ENCODE measurements around the gene POU6F2.

DNA sequence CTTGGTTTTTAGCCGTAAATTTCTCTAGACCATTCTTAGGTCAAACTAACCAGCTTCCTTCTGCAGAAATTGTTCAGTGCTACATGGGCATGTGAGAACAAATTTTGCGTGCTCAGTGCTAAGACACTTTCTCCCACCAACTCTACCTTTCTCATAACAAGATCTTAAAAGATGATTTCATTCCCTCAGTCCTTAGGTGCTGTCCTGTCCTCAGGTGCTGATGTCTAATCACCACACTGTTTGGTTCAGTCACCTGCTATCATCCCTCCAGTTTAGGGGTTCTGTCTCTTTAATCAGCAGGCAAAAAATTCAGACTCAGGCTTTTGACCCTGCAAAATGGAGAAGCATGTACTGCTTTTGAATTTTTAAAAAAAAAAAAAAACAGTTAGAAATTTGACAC, 361.0 kb downstream of the POU6F2 start:
- TF ChIP-seq ZFX (IDR thresholded peaks at IDR 0.05; ENCODE audit: borderline replicate concordance), result no peak
- TF ChIP-seq, protein P1, sequence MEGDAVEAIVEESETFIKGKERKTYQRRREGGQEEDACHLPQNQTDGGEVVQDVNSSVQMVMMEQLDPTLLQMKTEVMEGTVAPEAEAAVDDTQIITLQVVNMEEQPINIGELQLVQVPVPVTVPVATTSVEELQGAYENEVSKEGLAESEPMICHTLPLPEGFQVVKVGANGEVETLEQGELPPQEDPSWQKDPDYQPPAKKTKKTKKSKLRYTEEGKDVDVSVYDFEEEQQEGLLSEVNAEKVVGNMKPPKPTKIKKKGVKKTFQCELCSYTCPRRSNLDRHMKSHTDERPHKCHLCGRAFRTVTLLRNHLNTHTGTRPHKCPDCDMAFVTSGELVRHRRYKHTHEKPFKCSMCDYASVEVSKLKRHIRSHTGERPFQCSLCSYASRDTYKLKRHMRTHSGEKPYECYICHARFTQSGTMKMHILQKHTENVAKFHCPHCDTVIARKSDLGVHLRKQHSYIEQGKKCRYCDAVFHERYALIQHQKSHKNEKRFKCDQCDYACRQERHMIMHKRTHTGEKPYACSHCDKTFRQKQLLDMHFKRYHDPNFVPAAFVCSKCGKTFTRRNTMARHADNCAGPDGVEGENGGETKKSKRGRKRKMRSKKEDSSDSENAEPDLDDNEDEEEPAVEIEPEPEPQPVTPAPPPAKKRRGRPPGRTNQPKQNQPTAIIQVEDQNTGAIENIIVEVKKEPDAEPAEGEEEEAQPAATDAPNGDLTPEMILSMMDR (IDR thresholded peaks at IDR 0.05), result no peak

All from 22Rv1 (cell line).